OCI-LY7 (cell line): Measurements from ENCODE around the gene NDUFB3.

Experiments
- CTCF ChIP-seq: fragments of 200-600 bp; sonication (generic); conservative IDR thresholded peaks from 2 replicates; pipeline ENCODE4 v1.5.1; 2014; ENCODE audit warnings: mild to moderate bottlenecking, antibody characterized with exemption, low read length, moderate library complexity, mixed read lengths
- EZH2phosphoT487 ChIP-seq: fragments of 200-600 bp; sonication (generic); IDR thresholded peaks from 2 replicates; pipeline ENCODE4 v1.6.1; 2018; ENCODE audit warnings: low read depth, borderline replicate concordance, mild to moderate bottlenecking, mixed run types, antibody characterized with exemption, low read length, moderate library complexity, mixed read lengths

DNA sequence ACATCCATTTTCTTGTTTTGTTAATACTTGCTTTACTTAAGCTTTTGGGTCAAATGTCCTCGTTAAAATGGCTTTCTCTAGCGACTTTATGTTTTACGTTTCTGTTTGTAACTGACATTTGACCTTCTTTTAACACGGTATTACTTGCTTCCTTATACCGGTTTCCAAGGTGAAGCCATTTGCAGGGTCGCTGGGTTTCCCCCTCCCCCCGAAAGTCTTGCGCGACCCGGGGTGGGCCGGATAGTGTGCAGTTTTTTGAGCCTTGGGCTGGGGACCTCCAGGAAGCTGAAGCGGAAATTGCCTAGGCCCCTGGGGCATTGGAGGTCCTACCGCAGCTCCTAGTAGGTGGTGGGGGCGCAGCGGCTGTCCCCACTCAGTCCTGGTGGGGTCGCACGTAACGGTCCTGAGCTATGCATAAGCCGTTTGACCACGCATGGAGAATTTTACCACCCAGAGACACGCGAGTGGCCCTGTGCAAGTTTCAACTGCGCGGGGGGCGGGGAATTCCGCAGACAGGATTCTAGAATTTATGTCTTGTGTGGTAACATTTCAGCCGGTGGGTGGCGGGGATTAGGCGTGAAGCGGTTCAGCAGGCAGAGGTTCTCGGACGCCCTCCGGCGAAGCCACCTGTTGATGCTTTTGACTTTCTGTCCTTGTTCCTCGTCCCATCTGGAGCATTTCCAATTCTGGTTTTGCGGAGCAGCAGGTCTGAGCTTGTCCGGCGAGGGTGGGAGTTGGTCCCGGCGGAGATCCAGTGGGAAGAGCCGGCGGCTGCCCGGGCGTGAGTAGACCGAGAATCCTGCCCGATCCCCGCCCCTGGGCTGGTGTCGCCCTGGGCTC lies 46.5 kb downstream of the NDUFB3 start:
- TF ChIP-seq CTCF (peak; percentile 85), EZH2phosphoT487 (no peak)
